Activated CD8-positive, alpha-beta memory T cell treated with anti-CD3 and anti-CD28 coated beads for 4 hours (primary cell): Measurements from ENCODE around the gene SMOC2.
"Not testable (repeated sequence)": the region's sequence is repeated elsewhere in the genome, so short reads cannot be mapped to it uniquely, and the experiment has no call there.

Experiments used
- DNase-seq, 2 donors: peaks; one replicate each; pipeline ENCODE4 v3.0.0-alpha.2; 2020; ENCODE audit warnings: low read depth in 2 of 2

Gene SMOC2

GRCh38 chr6:168650671-168651111 is 209.7 kb downstream of the SMOC2 start:
- no peak for DNase-seq

DNA sequence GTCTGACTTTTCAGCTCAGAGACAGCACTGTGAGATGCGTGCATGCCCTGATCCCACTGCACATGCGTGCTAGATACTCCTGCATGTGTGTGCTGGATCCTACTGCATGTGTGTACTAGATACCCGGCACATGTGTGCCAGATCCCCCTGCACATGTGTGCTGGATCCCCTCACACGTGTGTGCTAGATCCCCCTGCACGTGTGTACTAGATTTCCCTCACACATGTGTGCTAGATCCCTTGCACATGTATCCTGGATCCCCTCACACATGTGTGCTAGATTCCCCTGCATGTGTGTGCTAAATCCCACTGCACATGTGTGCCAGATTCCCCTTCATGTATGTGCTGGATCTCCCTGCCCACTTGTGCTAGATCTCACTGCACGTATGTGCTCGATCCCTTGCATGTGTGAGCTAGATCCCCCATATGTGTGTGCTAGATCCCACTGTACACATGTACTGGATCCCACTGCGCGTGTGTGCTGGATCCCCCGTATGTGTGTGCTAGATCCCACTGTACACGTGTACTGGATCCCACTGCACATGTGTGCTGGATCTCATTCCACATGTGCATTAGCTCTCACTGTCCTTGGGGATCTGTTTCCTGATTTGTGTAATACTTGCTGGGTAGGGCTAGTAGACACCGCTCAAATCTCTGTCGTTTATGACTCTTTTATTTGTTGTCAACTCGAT is 214.6 kb downstream of the SMOC2 start:
- DNase-seq: no peak

- no peak for DNase-seq
Measured at GRCh38 chr6:168658059-168658458, 217.1 kb downstream of the SMOC2 start.

GRCh38 chr6:168660400-168660945 is 219.5 kb downstream of the SMOC2 start:
- DNase-seq: no peak

GRCh38 chr6:168662301-168662936 is 221.4 kb downstream of the SMOC2 start:
- DNase-seq: no peak

DNA sequence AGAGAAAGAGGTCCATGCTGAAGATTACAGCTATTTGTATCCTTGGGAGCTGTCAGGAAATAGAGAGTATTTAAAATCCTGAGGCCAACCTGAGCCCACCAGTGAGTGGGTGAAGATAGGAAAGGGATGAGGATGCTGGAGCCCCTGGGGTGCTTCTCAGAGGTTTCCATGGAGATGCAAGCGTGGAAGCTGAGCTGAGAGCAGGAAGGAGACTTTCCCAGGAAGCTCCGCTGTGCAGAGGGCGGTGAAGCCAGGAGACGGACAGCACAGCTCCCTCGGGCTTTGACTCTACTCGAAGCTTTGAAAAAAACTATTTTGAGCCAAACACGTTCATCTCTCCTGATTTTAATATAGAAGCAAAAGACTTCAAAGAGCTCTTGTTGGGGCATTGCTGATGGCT is 222.1 kb downstream of the SMOC2 start:
- DNase-seq: no peak

- no peak for DNase-seq
Measured at GRCh38 chr6:168664956-168665355, 224.0 kb downstream of the SMOC2 start.

- no peak for DNase-seq
Measured at GRCh38 chr6:168666170-168666569, 225.2 kb downstream of the SMOC2 start.

DNA sequence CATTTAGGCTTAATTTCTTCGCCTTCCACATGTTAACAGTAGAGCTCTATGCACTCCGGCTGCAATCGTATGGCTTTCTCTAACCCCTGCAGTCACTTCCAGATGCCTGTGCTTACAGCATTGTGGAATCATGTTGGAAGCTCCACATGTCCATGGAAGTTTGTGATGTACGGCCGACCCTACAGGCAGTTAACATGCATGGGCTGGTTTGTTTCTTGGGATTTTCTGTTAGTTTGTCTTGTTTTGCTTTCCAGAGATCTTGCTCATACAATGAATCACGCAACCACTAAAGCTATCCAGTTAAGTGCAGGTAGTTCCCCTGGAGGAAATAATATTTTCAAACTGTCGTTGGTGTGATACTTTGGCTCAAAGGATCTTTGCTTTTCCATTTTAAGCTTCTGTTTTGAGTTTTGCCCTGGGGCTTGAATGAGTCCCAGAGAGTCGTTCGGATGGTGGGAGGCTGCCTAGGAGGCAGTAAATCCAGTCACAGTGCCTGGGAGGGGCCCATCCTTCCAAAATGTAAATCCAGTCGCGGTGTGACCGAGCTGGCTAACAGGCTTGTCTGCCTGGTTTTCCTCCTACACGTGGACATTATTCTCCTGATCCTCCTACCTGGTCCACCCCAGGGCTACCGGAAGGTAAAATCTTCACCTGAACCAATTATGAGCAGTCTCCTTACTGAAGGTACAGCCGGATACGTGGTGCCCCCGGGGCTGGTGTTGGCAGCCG is 225.9 kb downstream of the SMOC2 start:
- no peak for DNase-seq

DNA sequence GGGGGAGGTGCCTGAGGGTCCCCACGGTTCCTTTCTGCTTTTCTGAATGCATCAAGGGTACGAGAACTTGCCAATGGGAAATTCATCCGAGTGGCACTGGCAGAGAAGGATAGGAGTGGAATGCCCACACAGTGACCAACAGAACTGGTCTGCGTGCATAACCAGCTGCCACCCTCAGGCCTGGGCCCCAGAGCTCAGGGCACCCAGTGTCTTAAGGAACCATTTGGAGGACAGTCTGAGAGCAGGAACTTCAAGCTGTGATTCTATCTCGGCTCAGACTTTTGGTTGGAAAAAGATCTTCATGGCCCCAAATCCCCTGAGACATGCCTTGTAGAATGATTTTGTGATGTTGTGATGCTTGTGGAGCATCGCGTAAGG is 226.4 kb downstream of the SMOC2 start:
- no peak for DNase-seq

GRCh38 chr6:168670401-168670985 is 229.5 kb downstream of the SMOC2 start:
- DNase-seq: no peak

DNA sequence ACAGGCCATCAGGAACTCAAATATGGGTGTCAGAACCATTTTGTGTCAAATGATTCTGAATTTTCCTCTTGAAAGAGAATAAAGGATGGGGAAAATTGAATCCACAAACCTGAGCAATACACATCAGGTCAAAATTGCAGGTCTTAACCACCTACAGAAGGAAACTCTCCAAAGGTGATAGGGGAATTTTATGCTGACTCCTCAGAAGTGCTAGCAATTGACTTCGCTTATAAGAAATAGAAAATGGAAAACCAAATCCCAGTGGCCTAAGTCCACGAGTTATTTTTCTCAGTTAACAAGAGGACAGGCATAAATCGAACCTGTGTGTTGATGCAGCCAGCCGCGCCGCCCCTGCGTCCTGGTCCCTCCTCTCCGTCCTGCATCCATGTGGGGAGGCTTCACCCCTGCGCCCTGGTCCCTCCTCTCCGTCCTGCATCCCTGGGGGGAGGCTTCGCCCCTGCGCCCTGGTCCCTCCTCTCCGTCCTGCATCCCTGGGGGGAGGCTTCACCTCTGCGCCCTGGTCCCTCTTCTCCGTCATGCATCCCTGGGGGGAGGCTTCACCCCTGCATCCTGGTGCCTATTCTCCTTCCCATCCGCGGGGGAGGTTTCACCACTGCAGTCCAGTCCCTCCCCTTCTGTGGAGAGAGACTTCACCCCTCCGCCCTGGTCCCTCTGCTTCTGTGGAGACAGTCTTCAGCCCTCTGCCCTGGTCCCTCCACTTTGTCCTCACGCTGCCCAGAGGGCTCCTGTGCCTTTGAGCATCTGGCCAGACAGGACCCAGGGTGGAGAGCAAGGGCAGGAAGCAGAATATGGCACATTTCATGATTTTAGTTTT is 230.3 kb downstream of the SMOC2 start:
- DNase-seq: no peak

DNA sequence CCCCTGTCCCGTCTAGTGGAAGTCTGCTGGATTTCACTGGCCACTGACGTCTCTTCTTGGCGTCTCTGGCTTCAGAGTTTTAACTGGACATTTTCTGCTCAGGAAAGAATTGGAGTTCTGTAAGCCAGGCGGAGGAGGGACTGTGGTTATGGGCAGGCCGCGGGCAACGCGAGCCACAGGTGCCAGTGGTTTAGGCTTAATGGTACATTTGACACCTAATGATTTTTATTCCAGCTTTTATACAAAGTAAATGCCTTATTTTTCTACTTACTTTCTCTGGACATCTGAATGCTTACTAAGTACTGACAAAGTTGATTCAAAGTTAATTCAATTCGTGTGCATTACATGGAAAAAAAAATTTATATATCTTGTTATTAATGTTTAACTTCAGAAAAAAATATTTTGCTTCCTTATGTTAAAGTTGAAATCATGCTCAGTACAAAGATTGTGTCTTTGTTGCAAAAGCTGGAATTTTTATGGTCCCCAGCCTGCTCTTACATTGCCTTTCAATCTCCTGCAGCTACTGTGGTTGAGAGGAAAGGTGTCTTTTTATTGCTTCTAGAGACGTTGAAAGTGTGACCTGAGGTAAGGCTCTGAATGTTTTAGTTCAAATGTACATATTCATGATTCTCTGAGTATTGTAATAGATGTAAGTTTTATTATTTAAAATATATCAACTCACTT is 231.0 kb downstream of the SMOC2 start:
- no peak for DNase-seq

GRCh38 chr6:168674595-168674994 is 233.6 kb downstream of the SMOC2 start:
- no peak for DNase-seq

DNA sequence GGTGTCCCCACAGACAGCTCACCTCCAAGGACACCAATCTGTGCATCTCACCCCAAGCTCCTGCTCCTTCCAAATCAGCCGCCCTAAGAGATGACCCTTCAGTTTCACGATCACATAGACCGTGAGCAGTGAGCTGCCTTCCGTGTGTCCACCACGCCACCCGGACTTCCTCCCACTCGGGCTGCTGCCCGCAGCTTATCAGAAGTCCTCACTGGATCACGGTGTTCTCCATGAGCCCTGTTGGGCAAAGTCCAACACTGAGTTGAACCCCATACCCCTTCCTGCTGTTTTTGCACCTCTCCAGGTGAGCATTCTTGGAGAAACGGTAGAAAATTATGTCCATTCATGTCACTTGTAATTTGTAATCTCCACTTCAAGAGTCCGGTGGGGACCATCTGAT is 234.4 kb downstream of the SMOC2 start:
- no peak for DNase-seq

- no peak for DNase-seq
Measured at GRCh38 chr6:168675933-168676551, 235.1 kb downstream of the SMOC2 start.

DNA sequence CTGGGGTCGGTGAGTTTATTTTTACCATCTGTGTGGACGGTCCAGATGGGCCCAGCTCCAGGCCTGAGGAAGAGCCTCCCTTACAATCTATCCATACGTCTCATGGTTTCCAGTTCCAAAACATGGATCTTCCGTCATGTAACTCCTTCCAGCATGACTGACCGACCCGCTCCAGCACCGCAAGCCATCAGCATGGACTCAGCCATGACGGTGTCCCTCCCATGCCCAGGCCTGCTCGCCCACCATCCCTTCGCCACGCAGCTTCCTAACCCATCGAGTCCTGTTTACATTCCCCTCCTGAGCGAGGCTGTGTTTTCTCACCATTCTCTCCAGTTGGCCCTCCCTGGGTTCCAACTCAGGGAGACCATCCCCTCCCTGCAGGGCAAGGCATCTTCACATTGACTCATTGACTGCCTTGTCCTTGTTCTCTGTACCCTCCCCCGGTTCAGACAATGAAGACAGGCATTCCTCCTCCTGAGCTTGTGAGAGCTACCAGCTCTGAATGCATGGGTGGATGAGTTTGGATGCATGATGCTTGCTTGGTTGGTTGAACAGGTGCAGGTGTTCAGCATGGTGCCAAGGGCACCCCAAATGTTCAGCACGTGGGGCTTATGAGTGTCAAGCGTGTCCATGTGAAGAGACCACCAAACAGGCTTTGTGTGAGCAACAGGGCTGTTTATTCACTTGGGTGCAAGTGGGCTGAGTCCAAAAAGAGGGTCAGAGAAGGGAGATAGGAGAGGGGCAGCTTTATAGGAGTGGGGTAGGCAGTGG is 235.8 kb downstream of the SMOC2 start:
- no peak for DNase-seq

DNA sequence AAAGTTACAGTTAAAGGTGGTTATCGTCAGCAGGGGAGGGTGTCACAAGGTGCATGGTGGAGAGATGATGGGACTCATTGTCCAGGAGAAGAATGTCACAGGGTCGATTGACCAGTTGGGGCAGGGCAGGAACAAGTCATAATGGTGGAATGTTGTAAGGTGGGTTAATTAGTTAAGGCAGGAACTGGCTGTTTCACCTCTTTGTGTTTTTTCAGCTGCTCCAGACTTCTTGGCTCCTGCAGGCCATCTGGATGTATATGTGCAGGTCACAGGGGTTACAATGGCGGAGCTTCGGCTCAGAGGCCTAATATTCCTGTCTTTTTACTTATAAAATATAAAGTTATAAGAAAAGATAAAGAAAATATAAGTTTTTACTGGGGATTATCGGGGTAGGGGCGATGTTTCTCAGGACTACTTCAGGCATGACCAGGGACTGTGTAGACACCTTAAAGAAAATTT is 236.4 kb downstream of the SMOC2 start:
- DNase-seq: not testable (repeated sequence)

GRCh38 chr6:168678077-168678476 is 237.1 kb downstream of the SMOC2 start:
- no peak for DNase-seq
